GM21381 (cell line): Measurements from ENCODE around the gene SUSD2.

ENCODE experiments used
- ATAC-seq: cut with Tn5 transposase; IDR thresholded peaks from one replicate; pipeline ENCODE4 v1.9.1; 2021; ENCODE audit warnings: mild to moderate bottlenecking, moderate library complexity; ENCODE audit not compliant: unreplicated experiment

Gene SUSD2

DNA sequence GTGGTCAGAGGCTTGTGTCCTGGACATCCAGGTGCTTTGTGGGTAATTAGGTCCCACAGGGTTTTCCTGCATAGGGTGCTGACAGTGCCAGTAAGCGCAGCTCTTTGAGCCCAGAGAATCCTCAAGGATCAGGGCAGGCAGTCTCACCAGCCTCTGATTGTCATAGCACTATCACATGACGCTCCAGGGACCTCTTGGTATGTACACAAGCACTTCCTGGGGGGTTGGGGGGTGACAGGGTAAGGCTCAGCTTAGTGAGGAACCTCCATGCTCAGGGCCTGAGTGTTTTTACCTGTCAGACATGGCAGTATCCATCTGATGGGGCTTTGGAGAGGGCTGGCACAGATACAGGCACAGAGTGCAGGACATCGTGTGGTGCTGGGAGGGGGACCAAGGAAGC is 27.9 kb upstream of the SUSD2 start:
- no peak for ATAC-seq

- ATAC-seq = no peak
Observed at GRCh38 chr22:24153959-24154358, 27.3 kb upstream of the SUSD2 start.

- no peak for ATAC-seq
Observed at GRCh38 chr22:24154826-24155225, 26.5 kb upstream of the SUSD2 start.

DNA sequence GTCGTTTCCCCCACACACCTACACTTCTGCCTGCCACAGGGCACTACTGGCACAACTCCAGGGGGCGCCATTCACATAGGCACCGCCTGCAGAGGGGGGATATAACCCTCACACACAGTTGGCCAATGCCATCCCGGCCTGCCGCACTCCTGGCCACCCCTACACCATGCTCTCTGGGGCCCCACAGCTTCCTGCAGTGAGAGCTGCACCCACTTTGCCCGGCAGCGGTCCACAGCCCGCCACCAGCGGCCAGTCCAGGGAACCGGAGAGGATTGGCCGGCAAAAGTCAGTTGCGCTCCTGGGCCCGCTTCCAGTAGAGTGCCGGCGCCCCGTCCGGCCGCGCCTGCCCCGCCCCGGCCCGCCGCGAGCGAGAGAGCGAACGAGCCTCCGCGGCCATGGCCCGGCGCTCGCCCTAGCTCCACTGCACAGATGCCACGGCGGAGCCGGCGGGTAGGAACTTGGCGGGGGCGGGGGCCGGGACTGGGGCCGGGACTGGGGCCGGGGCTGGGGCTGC is 25.6 kb upstream of the SUSD2 start:
- peak; percentile 31 for ATAC-seq

DNA sequence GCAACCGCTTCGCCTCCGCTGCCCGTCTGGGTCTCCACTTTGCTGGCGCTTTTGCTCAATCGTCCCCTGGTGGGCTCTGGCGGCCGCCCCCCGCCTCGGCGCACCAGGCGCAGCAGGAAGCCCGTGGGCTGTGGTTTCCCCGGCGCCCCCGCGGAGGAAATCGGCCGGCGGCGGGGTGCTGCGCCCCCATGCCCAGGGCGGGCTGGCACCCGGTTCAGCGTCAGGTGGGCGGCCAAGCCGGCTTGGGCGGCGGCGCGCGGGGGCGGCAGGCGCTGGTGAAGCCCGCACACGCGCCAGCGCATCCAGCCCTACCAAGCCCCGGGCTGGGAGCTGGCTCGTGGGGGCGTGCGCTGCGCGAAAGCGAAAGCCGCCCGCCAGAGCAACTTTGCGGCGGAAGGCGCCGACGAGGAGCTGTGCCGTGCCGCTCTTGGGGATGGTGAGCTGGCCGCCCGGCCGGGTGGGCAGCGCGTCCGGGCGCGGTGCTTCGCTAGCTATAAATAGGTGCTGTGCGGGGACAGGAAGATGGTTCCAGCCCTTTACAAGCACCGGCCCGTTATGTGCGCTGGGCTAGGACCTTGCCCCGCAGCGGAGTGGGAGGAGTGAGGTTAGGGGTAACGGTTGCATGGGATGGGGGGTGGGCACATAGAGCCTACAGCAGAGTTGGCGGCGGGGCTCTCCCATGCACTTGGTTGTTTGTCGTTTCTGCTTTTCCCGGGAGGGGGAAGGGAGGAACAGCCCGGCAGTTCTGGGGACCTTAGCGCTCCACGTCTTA is 25.0 kb upstream of the SUSD2 start:
- peak; percentile 31 for ATAC-seq

GRCh38 chr22:24156913-24157821 is 24.1 kb upstream of the SUSD2 start:
- ATAC-seq = peak; percentile 72

GRCh38 chr22:24157822-24158135 is 23.5 kb upstream of the SUSD2 start:
- no peak for ATAC-seq

DNA sequence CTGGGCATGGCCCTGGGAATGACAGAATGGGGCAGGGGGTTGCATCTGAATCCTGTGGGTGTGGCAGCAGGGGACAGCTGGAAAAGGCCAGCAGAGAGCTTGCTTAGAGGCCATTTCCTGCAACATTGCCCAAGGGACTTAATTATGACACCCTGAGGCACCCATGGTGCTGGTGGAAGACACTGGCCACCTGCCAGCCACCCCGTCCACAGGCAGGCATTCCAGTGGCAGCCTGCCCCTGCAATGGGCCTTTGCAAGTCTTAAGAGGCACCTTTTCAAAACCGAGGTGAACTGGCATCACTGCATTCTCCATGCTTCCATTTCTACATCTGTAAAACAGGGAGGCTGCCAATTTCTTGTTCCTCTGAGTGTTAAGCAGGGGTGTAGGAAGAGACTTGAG is 21.6 kb upstream of the SUSD2 start:
- no peak for ATAC-seq

- no peak for ATAC-seq
Observed at GRCh38 chr22:24160546-24160945, 20.7 kb upstream of the SUSD2 start.

GRCh38 chr22:24161485-24161884 is 19.8 kb upstream of the SUSD2 start:
- no peak for ATAC-seq

GRCh38 chr22:24161909-24162308 is 19.4 kb upstream of the SUSD2 start:
- ATAC-seq = no peak

- no peak for ATAC-seq
Observed at GRCh38 chr22:24162436-24162835, 18.9 kb upstream of the SUSD2 start.

GRCh38 chr22:24164243-24164642 is 17.0 kb upstream of the SUSD2 start:
- ATAC-seq = no peak

DNA sequence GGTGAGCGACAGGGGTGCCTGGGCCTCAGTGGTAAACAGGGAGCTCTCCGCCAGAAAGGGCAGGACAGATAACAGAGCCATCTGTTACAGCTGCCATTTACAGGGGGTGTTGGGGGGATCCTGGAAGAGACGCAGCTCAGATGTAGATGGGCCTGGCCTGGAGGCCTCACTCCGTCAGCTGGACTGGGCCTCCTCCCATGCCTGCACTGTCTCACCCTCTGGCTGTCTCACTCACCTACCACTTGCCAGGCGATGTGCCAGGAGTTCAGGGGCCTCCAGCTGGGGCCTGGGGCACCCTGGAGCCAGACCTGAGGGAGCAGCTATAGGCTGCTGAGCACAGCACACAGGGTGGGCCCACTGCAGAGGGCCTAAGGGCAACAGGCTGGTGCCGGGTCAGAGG is 16.3 kb upstream of the SUSD2 start:
- ATAC-seq = no peak

DNA sequence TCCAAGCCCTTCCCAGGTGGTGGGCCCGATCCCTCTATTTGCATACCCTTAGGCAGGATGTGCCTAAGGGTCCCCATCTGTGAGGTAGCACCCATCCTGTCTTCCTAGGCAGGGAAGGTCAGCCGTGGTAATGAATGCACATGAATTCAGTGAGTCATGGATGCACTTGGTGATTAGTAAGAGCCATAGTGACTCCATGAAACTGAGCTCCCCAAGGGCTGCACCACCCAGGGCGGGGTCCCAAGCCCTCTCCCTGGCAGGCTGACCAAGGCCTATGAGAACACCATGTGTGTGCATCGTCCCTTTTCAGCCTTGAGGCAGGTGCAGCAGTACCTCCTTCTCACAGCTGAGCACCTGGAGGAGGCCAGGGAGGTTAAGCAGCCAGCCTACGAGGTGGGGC is 15.6 kb upstream of the SUSD2 start:
- ATAC-seq = no peak

DNA sequence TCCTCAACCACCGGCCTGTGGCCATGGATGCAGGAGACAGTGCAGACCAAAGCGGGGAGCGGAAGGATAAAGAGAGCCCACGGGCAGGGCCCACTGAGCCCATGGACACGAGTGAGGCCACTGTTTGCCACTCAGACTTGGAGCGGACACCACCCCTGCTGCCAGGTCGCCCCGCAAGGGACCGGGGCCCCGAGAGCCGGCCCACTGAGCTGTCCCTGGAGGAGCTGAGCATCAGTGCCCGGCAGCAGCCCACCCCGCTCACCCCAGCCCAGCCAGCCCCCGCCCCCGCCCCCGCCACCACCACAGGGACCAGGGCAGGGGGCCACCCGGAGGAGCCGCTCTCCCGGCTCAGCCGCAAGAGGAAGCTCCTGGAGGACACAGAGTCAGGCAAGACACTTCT is 14.5 kb upstream of the SUSD2 start:
- no peak for ATAC-seq

GRCh38 chr22:24169439-24170058 is 11.7 kb upstream of the SUSD2 start:
- no peak for ATAC-seq

DNA sequence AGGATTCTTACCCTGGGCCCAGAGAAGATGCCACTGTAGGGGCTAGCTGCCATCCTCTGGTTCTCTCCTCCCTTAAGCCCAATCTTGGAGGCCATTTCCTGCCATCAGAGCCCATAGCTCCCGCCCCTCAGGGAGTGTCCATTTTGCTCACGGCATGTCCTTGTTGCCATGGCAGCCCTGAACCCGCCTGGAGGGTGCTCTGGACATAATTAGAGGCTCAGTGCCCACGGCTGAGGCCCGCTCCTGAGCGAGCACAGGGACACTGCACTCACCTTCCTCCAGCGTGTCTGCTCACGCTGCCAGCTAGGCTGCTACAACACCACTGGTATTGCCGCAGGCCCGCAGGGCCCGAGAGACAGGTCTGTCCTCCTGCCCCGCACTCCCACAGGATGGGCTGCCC is 11.1 kb upstream of the SUSD2 start:
- no peak for ATAC-seq

DNA sequence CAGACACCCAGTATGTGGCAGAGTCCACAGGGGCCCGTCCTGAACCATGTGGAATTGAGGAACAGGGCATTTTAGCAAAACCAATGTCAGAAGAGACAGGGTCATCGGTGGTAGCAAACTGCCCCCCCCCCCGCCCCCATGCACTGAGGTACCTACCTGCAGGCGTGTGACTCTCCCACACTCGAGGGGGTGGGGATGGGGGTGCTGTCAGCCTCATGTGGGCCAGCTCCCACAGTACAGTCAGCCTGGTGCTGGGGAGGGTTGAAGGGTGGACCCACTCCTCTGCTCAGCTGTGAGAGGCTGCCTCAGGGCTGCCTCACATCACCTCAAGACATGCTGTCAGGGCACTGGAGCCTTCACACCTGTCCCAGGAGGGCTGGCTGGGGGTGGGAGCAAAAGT is 10.7 kb upstream of the SUSD2 start:
- ATAC-seq = no peak

DNA sequence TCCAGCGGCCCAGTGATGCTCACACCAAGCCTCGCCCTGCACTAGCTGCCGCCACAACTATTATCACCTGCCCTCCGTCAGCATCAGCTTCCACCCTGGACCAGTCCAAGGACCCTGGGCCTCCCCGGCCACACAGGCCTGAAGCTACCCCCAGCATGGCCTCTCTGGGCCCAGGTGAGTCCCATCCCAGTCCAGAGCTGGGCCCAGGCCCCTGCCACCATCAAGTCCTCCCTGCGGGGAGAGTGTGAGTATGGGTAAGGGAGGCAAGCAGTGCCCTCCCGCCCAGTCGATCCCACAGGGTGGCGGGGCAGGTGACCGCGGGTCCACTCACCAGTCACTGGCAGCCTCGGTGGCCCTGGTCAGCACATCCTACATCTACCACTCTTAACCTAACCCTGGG is 9.5 kb upstream of the SUSD2 start:
- no peak for ATAC-seq

GRCh38 chr22:24175160-24175808 is 6.0 kb upstream of the SUSD2 start:
- no peak for ATAC-seq
